ENCODE data around the gene RP9.

The RP9 gene

GRCh38 chr7:33062023-33062781, 47.0 kb downstream of the RP9 start, which contains the start of gene NT5C3A:
NT5C3A (minus strand) TSS chr7:33062776; CDS start chr7:33062705, 71 bp downstream.
- no peak for DNase-seq

GRCh38 chr7:33061282-33061937, 47.8 kb downstream of the RP9 start:
- no peak for DNase-seq

DNA sequence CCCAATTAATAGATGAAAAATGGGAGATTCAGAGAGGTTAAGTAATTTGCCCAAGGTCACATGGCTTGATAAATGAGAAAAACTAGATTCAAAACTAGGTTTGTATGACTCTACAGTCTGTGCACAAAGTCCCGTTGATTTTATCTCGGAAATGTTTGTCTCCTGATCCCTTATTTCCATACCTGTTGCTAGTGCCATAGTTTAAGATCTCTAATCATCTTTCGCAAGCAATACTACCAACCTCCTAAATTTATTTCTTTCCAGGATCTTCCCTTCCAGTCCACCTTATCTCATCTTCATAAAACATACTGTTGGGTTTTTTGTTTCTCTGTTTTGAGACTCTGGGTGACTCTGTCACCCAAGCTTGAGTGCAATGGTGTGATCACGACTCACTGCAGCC, 49.6 kb downstream of the RP9 start:
- DNase-seq, result no peak

GRCh38 chr7:33055158-33055557, 54.0 kb downstream of the RP9 start:
- DNase-seq, result no peak

DNA sequence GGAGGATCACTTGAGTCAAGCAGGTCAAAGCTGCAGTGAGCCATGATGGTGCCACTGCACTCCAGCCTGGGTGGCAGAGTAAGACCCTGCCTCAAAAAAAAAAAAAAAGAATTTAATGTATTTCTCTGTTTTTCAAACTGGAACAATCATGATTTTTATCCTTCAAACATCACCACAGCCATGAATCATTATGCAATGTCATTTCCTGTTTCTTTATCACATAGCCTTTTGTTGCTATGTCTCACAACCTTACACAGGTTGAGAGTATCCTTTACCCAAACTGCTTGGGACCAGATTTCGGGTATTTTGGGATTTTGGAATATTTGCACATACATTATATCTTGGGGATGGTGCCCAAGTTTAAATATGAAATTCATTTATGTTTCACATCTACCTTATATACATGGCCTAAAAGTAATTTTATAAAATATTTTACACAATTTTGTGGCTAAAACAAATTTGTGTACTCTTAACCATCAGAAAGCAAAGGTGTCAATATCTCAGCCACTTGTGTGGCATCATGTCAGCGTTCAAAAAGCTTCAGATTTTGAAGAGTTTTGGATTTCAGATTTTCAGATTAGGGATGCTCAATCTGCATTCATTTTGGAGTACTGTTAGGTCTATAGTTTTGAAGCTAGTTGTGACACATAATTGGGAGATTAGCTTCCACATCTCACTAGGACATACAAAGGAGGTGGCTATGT, 54.8 kb downstream of the RP9 start:
- no peak for DNase-seq

DNA sequence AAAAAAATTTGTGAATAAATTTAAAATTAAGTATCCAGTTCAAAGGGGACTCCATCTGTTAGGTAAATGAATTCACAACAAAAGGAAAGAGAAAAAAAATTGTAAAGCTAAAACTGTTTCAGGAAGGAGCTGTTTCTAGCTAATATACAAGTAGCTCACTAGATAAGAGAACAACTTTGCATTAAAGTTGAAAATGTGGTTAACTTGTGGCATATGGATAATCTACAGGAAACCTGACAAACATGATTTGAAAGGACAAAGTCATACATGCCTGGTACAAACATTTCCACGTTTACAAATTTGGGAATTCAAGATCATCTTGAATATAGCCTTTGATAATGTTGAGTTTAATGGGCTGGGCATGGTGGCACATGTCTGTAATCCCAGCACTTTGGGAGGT, 55.5 kb downstream of the RP9 start:
- DNase-seq, result no peak

GRCh38 chr7:33050535-33051318, 58.5 kb downstream of the RP9 start:
- DNase-seq, result peak; percentile 48

GRCh38 chr7:33048704-33049103, 60.5 kb downstream of the RP9 start:
- DNase-seq, result no peak

DNA sequence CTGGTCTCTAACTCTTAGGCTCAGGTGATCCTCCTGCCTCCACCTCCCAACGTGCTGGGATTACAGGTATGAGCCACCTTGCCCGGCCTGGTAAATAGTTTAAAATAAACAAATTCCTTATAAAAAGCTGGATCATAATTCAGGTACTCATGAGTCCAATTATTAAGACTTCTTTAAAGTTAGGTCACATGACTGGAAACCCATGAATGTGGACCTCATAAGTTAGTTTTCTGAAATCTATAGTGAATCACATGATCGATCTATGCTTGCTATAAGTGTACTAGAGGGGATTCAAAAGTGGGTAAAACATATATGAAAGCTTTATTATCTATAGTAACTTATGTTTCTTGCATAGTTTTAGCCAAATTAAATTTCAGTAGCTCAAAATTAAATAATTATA, 60.9 kb downstream of the RP9 start:
- DNase-seq, result no peak

DNA sequence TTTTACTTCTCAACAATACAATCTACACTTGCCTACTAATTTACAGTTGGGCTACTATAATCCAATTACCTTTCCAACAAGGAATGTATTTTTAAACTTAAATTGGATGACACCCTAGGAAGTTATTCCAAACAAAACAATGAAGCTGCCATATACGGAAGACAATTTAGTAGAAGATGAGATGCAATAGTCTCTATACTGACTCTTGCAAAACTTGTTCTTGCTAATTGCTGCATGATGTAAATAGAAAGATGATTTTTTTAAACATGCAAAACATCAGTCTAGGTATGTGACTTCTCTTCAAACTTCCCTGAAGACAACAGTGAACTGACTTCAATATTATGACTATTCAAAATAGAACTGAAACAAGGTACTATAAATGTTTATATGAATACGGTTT, 64.2 kb downstream of the RP9 start:
- no peak for DNase-seq
